Tongue (tissue), 2 donors: Measurements from ENCODE around the gene IRF9. TPM values are rescaled to one million over a fixed set of nuclear protein-coding genes. Genes with fewer than 3 reads are reported as not detected.
A peak's percentile ranks its signal among the peaks of the same experiment; 100 is the strongest.

ENCODE experiments used
- DNase-seq: peaks from one replicate; pipeline ENCODE4 v3.0.0-alpha.2; 2015
- total RNA-seq: library from RNA; depleted of rRNA; stranded (reverse); fragments of >200 nt; gene quantifications from one replicate; pipeline ENCODE4 v1.2.3, GENCODE V29; 2014

Gene IRF9
- total RNA-seq, 1 donor from 2014 or later, result 34.6 TPM

DNA sequence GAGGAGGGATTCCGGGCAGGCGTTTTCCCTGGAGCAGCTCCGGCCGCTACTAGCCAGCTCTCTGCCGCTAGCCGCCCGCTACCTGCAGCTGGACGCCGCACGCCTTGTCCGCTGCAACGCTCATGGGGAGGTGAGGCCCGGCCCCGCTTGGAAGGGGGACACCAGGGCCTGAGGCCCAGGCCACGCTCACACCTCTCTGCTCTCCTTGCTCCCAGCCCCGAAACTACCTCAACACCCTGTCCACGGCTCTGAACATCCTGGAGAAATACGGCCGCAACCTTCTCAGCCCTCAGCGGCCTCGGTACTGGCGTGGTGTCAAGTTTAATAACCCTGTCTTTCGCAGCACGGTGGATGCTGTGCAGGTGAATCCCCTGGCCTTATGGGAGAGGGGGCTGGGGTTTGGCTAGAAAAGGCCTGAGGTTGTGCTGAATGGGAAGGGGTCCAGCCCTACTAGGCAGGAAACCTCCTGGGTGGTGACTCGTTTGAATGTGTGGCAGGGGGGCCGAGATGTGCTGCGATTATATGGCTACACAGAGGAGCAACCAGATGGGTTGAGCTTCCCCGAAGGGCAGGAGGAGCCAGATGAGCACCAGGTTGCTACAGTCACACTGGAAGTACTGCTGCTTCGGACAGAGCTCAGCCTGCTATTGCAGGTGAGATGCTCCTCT lies 13.2 kb upstream of the IRF9 start:
- no peak for DNase-seq

DNA sequence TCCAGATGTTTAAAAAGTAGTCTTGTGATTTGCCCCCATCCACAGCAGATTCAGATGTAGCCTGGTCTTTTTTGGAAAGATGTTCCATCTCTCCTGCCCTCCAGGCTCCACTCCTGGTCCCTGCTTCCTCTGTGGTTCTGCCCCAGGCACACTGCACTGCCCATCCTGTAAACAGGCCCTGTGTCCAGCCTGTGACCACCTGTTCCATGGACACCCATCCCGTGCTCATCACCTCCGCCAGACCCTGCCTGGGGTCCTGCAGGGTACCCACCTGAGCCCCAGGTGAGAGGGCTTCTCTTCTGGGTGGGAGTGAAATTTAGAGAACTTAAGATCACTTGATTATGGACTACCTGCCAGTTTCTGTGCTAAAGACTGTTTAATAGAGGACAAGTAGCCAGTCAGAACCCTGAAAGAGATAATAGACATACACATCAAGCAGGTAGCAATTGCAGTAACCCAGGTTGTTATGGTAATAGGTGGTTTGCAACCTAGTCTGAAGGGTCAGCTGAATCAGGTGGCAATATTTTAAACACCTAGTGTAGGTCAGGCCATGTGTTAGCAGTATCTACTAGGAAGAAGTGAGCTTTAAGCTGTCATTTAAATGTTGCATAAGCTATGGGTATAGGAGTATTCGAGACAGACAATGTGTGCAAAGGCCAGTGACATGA lies 11.6 kb upstream of the IRF9 start:
- DNase-seq, result no peak

- no peak for DNase-seq
Observed at GRCh38 chr14:24150061-24150460, 11.0 kb upstream of the IRF9 start.

GRCh38 chr14:24150567-24150966 lies 10.5 kb upstream of the IRF9 start:
- no peak for DNase-seq

DNA sequence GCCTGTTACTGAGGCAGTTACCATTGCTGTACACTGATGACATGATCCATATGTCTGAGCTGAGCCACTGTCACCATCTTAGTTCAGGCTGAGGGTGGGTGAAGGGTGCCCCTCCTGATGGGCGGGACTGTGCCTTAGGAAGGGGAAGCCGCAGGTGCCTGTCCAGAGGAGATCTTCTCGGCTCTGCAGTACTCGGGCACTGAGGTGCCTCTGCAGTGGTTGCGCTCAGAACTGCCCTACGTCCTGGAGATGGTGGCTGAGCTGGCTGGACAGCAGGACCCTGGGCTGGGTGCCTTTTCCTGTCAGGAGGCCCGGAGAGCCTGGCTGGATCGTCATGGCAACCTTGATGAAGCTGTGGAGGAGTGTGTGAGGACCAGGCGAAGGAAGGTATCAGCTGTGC lies 10.1 kb upstream of the IRF9 start:
- no peak for DNase-seq

- no peak for DNase-seq
Observed at GRCh38 chr14:24151404-24152080, 9.5 kb upstream of the IRF9 start.

DNA sequence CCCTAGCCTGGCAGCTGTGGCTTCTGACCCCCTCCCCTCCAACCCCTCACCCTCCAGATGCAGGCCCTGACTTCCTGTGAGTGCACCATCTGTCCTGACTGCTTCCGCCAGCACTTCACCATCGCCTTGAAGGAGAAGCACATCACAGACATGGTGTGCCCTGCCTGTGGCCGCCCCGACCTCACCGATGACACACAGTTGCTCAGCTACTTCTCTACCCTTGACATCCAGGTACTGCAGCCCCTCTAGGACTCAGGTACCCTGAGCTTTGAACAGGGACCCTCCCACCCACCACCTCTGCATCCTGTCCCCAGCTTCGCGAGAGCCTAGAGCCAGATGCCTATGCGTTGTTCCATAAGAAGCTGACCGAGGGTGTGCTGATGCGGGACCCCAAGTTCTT lies 6.0 kb upstream of the IRF9 start:
- DNase-seq, result no peak

DNA sequence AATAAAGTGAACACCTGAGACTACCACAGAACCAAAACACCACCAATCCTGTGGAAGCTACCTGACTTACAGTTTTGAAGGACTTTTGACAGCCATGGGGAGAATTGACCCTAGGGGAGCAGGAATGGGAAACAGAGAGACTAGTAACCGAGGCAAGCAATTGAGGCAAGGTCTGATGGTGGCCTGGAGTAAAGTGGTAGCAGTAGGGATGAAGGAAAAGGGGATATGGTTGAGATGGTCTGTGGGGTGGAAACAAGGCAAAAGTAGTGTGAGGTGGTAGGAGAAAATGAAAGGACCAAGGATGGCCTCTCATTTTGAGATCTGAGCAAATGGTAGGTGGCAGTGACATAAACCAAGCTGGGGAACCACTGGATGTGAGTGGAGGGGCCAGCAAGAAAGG lies 4.2 kb upstream of the IRF9 start:
- no peak for DNase-seq

GRCh38 chr14:24157331-24157730 lies 3.7 kb upstream of the IRF9 start:
- no peak for DNase-seq

DNA sequence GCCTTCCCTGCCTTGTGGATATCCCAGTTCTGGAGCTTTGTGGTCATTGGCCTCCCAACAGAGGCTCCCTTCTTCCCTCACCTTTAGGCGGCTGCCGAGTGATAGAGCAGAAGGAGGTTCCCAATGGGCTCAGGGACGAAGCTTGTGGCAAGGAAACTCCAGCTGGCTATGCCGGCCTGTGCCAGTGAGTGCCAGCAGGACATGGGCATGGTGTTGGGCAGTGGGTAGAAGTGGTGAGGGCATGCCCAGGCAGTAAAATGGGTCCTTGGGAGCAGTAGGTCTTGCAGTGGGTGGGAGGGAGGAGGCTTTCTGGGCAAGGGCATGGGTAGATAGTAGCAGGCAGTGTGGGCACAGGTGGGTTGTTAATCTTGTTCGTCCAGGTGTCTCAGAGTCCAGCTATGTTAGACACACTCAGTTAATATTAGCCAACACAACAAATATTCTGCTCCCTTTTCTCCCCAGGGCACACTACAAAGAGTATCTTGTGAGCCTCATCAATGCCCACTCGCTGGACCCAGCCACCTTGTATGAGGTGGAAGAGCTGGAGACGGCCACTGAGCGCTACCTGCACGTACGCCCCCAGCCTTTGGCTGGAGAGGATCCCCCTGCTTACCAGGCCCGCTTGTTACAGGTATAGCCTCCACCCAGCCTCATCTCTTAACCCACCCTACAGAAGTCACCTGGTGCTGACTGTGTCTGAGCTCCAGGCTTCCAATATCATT lies 1.1 kb upstream of the IRF9 start:
- no peak for DNase-seq

DNA sequence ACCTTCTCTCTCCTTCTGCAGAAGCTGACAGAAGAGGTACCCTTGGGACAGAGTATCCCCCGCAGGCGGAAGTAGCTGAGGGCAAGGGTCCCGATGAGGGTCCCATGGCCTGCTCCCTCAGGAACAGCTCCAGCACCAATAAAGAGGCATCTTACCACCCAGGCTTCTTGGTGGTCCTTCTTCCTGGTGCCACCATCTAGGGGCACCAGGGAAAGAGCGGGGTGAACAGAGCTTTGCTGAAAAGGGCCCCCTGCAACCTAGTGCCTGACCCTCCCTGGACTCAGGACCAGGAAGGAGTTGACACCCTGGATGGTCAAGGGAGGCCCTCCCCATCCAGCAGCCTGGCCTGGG lies 591 bp upstream of the IRF9 start:
- no peak for DNase-seq

- no peak for DNase-seq
Observed at GRCh38 chr14:24162093-24162492, 1.0 kb downstream of the IRF9 start.

DNA sequence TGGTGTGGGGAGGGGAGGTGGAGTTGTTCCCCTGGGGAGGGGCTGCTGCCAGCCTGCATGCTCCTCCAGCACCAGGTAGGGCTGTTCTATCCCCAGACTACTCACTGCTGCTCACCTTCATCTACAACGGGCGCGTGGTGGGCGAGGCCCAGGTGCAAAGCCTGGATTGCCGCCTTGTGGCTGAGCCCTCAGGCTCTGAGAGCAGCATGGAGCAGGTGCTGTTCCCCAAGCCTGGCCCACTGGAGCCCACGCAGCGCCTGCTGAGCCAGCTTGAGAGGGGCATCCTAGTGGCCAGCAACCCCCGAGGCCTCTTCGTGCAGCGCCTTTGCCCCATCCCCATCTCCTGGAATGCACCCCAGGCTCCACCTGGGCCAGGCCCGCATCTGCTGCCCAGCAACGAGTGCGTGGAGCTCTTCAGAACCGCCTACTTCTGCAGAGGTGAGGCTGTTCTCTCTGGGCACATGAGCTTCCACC lies 3.5 kb downstream of the IRF9 start:
- DNase-seq, result no peak

GRCh38 chr14:24165785-24166184 lies 4.7 kb downstream of the IRF9 start:
- no peak for DNase-seq

DNA sequence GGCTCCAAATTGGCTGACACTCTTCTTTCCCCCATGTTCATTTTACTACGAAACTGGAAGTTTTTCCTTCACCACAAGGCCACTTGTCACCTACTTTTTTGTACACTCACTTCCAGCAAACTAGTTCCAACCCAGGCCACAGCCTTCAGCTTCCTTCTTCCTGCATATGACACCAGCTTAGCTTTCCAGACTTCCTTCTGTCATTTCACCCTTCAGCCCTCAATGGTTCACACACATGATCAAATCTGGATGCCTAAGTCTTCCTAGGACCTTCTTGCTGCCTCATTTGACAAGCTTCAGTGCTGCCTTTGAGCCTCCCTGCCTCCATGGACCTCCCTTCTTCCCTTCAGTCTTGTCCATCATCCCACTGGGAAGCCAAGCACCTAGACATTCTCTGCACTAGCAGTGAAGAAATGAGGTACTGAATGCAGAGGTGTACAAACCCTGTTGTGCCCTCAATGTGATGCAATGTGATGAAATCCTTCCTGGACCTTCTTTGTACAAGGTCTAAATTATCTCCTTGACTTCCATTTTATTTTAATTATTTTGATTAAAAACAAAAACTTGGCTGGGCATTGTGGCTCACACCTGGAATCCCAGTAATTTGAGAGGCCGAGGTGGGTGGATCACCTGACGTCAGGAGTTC lies 6.5 kb downstream of the IRF9 start:
- DNase-seq, result no peak

DNA sequence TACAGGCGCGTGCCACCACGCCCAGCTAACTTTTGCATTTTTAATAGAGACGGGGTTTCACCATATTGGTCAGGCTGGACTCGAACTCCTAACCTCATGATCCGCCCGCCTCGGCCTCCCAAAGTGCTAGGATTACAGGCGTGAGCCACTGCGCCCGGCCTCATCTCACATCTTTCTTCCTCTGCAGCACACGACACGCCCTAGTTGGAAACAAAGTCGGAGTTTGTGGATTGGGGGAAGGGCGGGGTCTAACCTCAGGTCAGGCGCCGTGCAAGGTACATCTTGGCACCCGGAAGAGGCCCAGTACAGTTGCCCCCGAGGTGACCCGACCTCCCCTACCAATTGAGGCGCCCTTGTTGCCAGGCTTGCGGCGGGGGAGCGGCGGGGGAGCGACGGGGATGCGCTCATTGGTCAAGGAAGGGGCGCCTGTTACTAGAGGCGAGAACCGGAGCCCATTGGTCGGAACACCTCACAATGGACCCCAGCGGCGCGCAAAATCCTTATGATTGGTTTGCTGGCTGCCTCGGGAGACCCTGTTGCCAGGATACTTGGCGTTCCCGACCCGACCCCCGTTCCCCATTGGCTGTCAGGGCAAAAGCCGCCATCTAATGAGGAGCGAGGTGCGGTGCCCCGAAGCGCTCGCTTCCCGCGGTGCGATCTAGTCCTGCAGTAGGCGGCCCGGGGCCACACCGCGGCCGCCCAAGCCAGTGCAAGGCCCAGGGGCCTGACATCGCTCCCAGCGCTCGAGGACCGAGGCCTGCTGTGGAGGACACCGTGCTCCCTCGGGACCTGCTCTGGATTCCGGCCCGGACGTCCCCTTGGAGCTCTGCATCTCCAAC lies 10.6 kb downstream of the IRF9 start, which contains the start of gene REC8:
Gene REC8 (plus strand): TSS at position 659 of the 839 bp plus-strand sequence. CDS start 473 bp downstream, outside the sequence.
- DNase-seq, result peak; percentile 95

DNA sequence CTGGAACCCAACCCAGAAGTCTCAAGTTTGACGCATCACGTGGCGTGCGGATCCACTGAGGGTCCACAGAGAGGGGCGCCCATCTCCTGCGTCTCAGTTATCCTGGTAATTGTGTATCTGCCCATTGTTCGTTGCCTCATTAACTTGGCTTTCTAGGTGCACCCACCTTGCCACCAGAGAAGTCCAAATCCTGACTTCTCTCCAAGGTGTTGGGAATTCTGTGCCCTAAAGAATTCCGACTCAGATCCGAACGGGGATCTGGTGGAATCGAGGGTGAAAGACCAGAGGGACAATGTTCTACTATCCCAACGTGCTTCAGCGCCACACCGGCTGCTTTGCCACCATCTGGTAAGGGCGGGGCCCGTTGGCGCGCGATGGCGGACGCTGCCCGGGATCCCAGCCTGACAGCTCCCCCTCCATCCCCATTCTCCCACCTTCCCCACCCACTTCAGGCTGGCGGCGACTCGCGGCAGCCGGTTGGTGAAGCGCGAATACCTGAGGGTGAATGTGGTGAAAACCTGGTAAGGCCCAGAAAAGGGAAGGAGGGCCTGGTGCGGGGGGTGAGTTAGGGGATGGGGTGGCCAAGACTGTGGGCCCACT lies 11.3 kb downstream of the IRF9 start:
- DNase-seq, result peak; percentile 33

- DNase-seq, result peak; percentile 7
Observed at GRCh38 chr14:24172871-24173281, 11.8 kb downstream of the IRF9 start.

GRCh38 chr14:24176599-24176998 lies 15.5 kb downstream of the IRF9 start:
- DNase-seq, result no peak

DNA sequence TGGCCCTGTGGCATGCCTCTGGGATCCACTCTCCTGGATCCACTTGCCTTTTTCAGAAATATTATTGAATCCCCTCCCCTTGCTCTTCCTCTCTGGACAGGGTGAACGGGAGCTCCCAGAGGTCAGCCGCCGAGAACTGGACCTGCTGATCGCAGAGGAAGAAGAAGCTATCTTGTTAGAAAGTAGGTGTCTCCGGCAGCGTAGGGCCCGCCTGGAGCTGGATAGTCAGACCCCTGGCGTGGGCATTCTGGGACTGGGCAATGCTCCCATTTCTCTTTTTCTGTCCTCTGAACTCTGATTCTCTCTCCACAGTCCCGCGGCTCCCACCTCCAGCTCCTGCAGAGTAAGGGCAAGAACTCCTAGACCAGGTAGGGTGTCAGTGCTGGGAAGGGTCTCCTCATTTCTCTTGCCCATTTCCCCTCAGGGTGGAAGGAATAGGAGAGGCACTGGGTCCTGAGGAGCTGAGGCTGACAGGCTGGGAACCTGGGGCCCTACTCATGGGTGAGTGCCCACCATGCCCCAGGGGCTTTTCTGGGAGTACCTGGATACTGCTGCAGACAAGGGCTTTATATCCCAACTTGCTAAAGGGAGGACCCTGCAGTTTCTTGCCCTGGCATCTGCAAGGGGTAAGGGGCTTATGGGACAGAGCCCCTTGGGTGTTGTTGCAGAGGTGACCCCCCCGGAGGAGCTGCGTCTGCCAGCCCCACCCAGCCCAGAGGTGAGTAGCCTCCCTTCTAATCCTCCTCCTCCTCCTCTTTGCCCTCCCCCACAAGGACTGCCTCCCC lies 16.2 kb downstream of the IRF9 start:
- DNase-seq, result no peak
